Right forelimb (tissue), 1 donor: ENCODE results near the gene ANXA7.

Source experiments
- DNase-seq: peaks from one replicate; pipeline ENCODE4 v3.0.0-alpha.2; 2018

ANXA7 gene

DNA sequence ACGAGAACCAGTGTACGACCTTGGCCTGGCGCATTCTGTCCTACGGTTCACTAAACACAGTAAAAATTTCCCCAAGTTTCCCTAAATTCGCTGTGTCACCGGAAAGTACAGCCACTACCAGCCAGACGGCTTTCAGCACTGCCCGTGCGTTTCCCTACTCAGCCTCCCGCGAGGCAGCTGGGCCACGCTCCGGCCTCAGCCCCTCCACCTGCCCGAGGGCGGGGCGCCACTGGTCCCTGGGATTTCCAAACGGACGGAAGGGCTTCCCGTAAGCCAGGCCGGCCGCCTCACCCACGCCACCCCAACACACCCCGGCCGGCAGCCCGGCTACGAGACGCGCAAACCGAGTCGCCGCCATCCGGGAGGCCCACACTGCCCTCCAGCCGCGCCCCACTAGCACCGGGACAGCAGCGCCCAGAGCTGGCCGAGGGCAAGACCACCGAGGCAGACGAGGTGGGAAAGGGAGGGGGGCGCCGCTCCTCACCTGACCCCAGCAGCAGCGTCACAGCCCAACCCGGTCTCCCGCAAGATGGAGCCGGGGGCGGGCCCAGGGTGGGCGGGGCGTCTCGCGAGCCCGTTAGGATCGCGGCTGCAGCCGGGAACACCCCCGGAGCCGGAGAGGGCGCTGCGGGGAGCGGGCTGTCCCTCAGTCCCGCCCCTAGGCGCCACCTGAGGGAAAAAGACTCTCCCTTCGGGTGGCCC is at the start of gene ANXA7:
Gene ANXA7, minus strand, starts transcription at position 531 of the 702 bp plus-strand sequence. CDS start 13,202 bp downstream, outside the sequence.
- peak; percentile 95 for DNase-seq

DNA sequence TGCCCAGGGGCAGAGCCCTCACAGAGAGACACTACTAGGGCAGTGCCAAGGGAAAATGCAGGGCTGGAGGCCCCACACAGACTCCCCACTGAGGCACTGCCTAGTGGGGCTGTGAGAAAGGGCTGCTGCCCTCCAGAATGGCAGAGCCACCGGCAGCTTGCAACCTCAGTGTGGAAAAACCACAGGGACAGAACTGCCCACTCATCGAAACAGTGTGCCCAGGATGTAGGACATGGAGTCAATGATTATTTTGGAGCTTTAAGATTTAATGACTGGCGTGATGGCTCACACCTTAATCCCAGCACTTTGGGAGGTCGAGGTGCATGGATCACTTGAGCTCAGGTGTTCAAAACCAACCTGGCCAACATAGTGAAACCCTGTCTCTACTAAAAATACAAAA is 47.0 kb upstream of the ANXA7 start:
- DNase-seq: no peak

DNA sequence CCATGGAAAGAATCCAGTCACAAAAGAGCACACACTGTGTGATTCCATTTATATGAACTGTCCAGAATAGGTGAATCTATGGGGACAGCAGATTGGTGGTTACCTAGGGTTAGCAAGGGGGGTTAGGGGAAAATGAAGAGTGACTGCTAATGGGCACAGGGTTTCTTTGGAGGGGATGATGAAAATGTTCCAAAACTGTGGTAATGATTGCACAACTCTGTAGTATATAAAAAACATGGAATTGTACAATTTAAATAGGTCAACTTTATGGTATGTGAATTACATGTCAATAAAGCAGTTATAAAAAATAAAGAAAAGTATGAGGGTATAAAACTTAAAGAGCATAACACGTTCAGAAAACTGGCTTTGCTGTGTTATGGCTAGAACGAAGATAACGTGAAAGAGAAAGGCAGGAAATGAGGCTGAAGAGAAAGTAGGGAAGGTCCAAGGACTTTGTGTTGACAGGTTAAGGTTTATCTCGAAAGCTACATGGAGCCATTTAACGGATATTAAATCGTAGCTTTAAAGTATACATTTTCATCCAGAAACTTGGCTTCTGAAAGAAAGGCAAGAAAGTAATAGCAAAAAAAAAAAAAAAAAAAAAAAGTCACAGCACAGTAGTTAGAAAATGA is 45.9 kb upstream of the ANXA7 start:
- no peak for DNase-seq

DNA sequence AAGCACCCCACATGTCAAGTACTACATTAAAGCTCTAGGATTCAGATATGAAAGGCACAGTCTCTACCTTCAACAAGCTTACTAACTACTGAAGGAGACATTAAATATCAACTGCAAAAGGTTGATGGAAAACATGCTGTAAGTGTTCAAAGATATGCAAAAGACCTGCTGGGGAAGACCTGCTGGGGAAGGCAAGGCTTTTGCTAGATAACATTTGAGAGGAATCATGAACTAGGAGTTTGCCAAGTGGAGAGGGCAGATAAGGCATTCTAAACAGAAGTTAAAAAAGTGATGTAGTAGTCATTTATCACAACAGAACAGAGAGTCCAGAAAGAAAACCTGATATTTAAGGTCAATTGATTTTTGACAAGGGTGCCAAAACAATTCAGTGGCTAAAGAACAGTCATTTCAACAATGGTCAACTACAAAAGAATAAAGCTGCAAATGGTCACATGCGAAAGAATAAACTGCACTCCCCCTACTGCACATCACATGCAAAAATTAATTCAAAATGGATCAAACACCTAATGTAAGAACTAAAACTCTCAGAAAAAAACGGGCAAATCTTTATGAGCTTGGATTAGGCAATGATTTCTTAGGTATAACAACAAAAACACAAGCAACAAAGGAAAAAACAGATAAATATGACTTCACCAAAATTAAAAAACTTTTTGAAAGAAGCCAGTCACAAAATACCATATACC is 42.5 kb upstream of the ANXA7 start:
- no peak for DNase-seq

DNA sequence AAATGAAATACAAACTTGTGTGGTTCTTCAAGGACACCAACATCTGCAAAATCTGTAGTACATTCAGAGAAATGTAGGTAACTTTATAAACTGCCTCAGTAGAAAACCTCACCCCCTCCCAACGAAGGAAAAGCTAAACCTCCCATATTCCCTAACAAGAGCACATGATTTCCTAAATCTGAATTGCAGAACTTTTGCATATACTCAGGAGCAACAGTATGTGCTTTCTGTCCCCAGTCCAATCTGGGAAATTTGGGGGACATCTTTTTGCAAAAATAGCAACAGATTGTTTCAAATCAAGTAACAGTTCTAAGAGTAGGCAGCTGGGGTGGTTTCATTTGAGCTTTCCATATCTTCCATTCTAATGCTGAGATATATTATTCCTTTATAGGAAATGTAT is 35.3 kb upstream of the ANXA7 start:
- no peak for DNase-seq

DNA sequence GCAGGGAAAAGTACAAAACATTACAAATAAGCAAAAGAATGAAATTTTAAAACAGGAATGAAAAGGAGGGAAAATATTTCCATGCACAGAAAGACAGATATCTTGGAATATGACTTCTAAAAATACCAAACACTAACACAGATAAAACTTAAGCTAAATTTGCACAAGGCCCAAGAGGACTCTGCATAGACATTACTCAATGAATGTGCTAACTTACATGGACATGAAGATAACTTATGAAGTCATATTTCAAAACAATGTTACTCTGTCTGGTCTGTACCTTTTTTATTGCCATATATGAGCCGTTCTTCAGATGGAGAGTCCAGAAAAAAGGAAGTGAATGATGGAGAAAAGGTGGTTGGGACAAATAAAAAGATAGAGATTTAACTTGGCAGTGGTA is 34.5 kb upstream of the ANXA7 start:
- no peak for DNase-seq

DNA sequence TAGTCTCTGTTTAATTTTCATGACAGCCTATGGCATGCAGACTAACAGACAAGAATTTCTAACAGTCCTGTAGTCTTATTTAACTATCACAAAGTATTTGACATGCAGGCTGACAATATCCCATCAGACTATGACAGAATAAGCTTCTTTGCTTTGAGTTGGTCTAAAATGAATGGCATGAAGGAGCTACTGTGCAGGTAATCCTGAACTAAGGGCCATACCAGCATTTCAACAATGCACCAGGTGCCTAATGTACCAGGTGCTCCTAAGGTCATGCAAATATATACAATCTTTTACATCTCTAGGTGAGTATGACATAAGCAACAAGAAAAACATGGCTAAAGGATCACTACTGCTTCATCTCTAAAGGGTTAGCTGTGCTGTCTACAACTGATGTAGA is 33.1 kb upstream of the ANXA7 start:
- no peak for DNase-seq

DNA sequence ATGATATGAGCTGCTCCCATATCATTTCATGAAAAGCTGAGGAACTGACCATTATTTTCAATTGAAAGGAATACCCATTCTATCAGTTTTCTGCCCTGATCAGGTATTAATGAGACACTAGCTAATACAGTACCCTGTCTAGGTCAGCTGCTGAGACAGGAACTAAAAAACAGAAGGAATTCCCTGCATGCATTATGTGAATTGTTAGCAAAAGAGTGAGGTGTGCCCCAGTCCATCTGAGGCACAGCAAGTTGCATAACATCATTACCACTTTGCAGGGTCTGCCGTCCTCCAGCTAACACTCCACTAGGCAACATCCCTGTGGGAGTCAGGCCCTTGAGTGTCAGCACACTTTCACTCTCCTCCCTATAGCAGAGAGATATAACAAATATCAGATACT is 30.6 kb upstream of the ANXA7 start:
- DNase-seq: no peak

DNA sequence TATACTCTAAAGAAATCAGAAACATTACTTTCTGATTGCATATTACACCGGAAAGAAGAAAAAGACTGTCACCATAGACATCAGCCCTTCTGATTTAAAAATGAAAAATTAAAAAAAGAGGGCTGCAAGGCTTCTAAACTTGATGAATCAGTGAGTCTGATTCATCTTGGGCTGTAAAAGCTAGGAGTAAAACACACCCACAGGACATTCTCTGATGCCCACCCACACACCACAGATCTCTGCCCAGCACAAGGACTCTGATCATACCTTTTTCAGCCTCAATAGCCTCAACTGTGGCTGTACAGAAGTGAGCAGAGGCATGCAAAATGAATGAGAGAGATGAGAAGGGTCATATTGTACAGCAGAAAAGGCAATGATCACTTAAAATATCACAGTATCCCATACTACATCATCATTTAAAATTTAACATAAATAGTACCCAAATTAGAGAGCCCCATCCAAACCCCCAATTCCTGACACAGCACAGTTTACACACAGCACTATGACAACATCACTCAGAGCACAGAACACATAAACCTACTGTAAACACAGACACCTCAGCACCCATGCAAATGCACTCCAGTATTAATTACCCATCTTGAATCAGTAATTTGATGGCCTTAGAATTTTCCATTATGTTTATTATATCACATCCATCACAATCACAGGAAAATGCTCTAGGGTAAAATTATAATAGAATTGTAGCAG is 25.9 kb upstream of the ANXA7 start:
- no peak for DNase-seq

DNA sequence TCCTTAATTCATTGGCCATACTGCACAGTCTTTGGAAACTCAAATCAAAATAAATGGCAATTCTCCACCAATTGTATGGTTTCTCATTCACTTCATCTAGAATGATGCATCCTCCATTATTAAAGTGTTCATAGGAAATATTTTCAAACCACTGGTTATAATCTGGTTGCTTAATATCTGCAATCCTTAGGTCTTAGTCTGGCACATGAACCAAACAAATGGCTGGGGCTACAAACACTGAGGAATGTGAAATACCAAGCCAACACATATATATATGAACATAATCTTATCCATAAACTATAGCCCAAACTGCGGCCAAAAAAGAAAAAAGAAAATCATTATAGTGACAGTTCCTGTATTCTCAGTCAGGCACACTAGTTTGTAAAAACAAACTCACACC is 25.2 kb upstream of the ANXA7 start:
- no peak for DNase-seq

DNA sequence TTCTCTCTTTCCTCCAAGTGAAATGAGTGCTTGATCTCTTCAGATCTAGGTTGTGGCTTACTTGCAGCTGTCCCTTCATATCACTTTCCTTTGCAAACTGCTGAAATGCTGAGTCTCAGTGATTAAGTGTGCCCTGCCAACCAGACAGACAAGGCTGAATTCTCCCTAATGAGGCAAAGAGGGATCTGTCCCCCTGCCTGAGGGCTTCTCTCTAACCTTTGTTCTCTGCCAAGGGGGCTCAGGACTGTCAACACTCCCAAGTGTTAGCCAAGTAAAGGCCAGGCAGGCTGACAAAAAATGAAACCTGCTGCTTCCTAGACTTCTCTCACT is 19.6 kb upstream of the ANXA7 start, which contains the start of gene MSS51:
Gene MSS51, minus strand, starts transcription at position 24 of the 330 bp plus-strand sequence. CDS start 5,277 bp downstream, outside the sequence.
- DNase-seq: no peak

DNA sequence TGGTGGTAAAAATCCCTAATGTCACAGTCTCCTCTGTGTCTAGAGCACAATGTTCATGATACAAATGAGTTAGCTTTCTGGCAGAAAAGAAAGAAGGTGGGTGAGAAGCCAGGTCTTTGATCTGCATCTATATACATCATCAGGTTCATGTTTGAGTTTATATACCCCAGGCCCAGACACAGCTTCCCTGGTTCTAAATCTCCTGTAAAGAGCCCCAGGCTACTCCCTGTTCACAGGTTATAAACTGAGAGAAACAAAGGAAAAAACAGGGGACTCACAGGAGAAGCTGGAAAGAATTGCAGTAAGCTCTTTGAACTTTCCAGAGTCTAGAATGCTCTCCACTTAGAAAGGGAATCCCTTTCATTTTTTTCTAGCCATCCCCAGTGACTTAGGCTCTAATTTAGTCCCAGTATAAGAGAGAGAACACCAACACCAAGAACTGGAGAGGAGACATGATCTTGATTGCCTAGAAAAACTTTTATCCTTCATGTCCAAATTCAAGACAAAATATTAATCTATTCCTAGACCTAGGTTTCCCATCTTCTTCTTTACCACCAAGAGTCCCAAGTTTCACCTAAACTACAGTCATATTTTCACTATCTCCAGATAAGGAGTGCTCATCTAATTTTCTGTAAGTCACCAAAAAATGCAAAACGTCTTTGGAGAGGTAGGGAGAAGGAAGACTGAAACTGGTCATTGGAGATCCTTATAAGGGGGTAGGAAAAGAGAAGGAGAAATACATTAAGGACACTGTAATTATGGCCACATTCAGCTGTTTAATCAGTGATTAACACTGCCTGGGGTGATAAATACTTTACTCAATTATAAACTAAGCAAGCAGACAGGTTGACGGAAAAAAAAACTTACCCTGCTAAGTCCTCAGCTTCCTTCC is 19.0 kb upstream of the ANXA7 start:
- no peak for DNase-seq

DNA sequence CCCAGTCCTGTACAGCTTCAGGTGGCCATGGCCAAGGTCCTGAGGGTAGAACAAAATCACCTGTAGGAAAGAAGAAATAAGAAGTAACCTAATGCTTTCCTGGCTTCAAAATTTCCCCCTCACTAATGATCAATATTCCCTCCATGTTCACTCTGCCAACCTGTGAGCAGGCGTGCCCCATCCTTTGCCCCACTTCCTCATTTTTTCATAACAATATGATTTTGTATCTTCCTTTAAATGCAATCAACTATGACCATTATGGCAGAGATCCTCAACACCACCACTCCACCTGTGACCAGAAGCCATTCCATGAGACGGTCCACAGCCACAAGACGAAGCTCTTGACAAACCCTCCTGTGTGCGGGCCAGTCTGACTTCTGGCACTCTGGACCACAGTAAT is 12.5 kb upstream of the ANXA7 start:
- DNase-seq: no peak

DNA sequence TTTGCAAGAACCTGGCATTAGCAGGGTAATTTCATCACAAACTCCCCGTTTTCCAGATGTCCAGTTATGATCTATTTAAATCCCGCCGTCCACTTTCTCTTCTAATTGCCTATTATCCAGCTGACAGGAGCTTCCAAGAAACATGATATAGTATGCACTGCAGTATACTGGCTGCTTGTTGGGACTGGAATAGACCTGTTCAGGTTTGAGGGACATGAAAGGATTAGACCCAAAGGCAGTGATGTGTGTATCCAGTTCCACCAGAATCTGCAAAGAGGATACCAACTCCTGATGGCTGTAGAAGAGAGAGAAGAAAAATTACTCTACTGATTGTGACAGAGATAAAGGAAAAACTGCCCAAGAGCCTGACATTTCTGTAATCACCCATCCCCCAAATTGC is 10.6 kb upstream of the ANXA7 start:
- no peak for DNase-seq

DNA sequence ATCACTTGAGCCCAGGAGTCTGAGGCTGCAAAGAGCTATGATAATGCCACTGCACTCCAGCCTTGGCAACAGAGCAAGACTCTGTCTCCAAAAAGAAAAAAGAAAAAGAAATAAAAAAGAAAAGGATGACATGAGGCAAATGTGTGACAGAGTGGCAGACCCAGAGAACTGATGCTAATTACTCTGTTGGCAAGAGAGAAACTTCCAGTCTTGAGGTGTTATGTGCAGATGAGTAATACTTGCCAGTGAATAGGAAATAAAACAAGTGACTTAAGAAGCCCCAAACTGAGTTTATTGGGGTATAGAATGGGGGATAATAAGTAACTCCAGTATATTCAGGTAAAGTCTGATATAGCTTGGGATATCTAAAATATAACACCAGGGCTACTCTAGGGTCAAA is 9.5 kb upstream of the ANXA7 start:
- DNase-seq: no peak

DNA sequence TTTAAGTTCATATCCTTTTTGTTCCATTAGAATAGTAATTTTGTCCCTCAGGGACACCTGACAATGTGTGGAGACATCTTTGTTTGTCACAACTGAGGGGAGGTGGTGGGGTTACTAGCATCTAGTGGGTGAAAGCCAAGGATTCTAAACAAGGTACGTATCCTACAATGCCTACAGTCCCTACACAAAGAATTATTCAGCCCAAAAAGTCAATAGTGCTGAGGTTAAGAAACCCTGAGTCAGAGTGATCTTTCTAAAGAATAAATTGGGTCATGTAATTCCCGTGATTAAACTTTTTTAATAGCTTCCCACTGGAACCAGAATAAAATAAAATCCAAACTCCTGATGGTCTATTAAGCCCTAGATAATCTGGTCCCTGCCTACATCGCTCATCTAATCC is 2.7 kb upstream of the ANXA7 start:
- DNase-seq: no peak

DNA sequence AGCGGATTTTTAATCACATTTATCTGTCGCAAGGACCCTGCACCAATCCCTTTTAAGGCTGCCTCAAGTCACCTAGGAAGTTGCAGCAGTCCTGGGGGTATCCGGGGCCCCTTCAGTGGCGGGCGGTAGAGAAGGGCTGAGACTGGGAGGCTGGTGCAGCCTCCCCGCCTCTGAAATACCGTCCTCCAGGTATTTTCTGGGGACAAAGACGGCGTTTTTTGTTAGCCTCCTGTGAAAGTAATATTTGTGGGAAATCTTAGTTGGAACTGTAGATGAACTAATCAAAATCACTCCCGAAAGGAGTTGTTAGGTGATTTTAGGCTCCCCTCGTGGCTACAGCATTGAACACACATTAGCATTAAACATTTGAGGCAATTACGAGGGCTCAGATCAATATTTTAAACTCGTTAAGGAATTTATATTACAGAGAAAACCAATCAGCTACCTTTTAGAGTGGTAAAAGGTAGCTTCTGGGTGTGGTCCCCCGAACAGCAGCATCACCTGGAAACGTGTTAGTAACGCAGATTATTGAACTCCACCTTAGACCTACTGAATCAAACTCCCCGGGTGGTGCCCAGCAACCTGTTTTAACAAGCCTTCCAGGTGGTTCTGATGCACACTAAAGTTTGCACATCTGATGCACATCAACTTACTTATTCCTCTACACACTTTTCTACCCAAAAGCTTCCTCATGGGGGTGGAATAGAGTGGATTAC is 530 bp upstream of the ANXA7 start:
- DNase-seq: no peak

DNA sequence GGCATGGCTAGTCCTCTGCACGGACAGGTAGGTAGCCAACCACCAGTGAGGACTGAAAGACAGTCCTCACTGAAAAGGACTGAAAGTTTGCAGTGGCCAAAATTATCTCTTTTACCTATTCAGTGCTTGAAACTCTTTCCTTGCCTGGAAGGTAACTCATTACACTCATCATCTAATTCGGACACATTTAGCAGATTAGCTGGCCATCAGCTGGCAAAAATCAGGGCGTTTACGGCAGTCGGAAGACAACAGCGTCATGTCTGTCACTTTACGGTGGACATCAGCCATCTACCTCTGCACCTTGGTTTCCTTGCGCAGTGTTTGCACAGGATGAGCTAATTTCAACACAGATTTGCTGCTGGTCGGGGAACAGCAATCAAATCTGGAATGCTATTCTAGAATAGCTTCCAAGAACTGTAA is 740 bp downstream of the ANXA7 start:
- no peak for DNase-seq

DNA sequence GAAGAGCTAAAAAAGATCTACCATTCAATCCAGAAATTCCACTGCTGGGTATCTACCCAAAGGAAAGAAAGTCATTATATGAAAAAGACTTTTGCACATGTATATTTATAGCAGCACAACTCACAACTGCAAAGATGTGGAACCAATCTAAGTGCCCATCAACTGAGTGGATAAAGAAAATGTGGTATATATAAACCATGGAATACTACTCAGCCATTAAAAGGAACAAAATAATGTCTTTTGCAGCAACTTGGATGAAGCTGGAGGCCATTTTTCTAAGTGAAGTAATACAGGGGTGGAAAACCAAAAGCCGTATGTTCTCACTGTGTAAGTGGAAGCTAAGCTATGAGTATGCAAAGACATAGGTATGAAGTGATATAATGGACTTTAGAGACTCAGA is 3.0 kb downstream of the ANXA7 start:
- no peak for DNase-seq

DNA sequence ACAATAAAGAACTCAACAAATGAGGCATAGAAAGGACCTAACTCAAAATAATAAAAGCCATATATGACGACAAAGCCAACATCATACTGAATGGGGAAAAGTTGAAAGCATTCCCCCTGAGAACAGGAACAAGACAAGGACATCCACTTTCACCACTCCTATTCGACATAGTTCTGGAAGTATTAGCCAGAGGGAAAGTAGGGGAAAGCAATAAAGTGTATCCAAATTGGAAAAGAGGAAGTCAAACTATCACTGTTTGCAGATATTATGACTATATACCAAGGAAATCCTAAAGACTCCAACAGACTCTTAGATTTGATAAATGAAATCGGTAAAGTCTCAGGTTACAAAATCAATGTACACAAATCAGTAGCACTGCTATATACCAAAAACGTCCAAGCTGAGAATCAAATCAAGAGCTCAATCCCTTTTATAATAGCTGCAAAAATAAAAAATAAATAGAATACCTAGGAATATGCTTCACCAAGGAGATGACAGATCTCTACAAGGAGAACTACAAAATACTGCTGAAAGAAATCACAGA is 4.8 kb downstream of the ANXA7 start:
- no peak for DNase-seq

DNA sequence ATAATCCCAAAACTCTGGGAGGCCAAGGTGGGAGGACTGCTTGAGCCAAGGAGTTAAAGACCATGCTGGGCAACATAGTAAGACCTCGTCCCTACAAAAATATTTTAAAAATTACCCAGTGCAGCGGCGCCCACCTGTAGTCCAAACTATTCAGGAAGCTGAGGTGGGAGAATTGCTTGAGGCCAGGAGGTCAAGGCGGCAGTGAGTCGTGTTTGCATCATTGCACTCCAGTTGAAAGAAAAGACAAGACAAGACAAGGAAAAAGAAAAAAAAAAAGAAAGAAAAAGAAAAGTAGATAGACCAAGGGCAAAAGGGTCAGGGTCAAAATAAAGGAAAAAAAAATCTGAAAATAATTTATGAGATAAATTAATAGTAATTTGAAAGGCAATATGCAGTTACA is 5.8 kb downstream of the ANXA7 start:
- DNase-seq: no peak

DNA sequence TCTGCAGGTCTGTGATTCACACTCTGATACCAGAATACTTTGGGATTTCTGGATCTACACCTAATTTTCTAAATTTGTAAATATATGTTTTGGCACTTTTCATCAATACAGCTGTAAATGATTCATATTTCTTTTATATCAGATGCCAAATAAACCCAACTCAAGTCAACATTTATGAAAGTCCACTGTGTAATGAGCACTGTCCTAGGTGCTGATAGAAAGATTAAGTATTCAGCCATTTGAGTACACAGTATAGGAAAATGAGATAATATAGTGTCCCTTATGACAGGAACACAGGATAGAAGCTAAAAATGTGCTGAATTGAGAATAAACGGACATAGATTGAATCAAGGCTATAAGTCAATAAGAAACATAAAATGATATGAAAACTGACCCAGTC is 6.4 kb downstream of the ANXA7 start:
- DNase-seq: no peak
